Naive thymus-derived CD4-positive, alpha-beta T cell (primary cell): ENCODE results near the gene TTC27. TPM values are rescaled to one million over a fixed set of nuclear protein-coding genes. Genes with fewer than 3 reads are reported as not detected.

Source experiments
- ATAC-seq: fragments of 150-1000 bp; cut with Tn5 transposase; 2 replicates; pipeline ENCODE4 v1.10.0; 2021; ENCODE audit warnings: mild to moderate bottlenecking, moderate library complexity
- CTCF ChIA-PET: fragments of 350-600 bp; sonication (Branson Sonifier 250); formaldehyde crosslinking; loops from one replicate; lab custom pipeline; 2021; ENCODE audit warnings: antibody characterized with exemption; lab: Charles Lee
- POLR2A ChIA-PET: fragments of 350-600 bp; sonication (Branson Sonifier 250); formaldehyde crosslinking; loops from one replicate; lab custom pipeline; 2021; ENCODE audit warnings: antibody characterized with exemption, inconsistent platforms; lab: Charles Lee
- DNase-seq, 9 donors: peaks; one replicate each; pipeline versions ENCODE4 v3.0.0 to v3.0.0-alpha.2; 2020 to 2022; ENCODE audit warnings: mixed read lengths in 1 of 9
- H3K27ac ChIP-seq: one replicate; pipeline ENCODE4 v1.7.0; 2013; ENCODE audit warnings: mild to moderate bottlenecking, low read depth, low read length, moderate library complexity
- H3K27me3 ChIP-seq, 2 donors: one replicate each; pipeline ENCODE4 v1.7.0; 2013; ENCODE audit warnings: low read length in 2 of 2, mild to moderate bottlenecking in 2 of 2, moderate library complexity in 2 of 2; ENCODE audit not compliant: control insufficient read depth in 2 of 2, insufficient read depth in 2 of 2
- H3K36me3 ChIP-seq, 3 experiments: 1 replicate in 2 of 3; 2 replicates in 1 of 3; pipeline ENCODE4 v1.7.0; 2013; ENCODE audit warnings: low read length in 3 of 3, mild to moderate bottlenecking in 3 of 3, moderate library complexity in 1 of 3; ENCODE audit not compliant: insufficient read depth in 3 of 3, control insufficient read depth in 2 of 3
- H3K4me1 ChIP-seq, 2 donors: one replicate each; pipeline ENCODE4 v1.7.0; 2013; ENCODE audit warnings: low read length in 2 of 2, mild to moderate bottlenecking in 2 of 2, moderate library complexity in 1 of 2; ENCODE audit not compliant: control insufficient read depth in 2 of 2, insufficient read depth in 2 of 2
- H3K4me3 ChIP-seq: 2 replicates; pipeline ENCODE4 v1.7.0; 2013; ENCODE audit warnings: mild to moderate bottlenecking, low read length
- H3K9me3 ChIP-seq, 3 experiments: 1 replicate in 2 of 3; 2 replicates in 1 of 3; pipeline ENCODE4 v1.7.0; 2013; ENCODE audit warnings: low read length in 3 of 3; ENCODE audit not compliant: control insufficient read depth in 2 of 3
- H3K27ac Mint-ChIP-seq, 9 donors: one replicate each; pipeline ENCODE4 v1.8.0; 2020 to 2022; ENCODE audit warnings: mixed read lengths in 9 of 9, mild to moderate bottlenecking in 8 of 9, moderate library complexity in 5 of 9, inconsistent platforms in 2 of 9
- H3K27me3 Mint-ChIP-seq, 5 donors: one replicate each; pipeline ENCODE4 v1.8.0; 2021 to 2022; ENCODE audit warnings: mixed read lengths in 5 of 5, mild to moderate bottlenecking in 1 of 5
- H3K36me3 Mint-ChIP-seq, 5 donors: one replicate each; pipeline ENCODE4 v1.8.0; 2020 to 2022; ENCODE audit warnings: mixed read lengths in 5 of 5, mild to moderate bottlenecking in 3 of 5, inconsistent platforms in 1 of 5
- H3K4me1 Mint-ChIP-seq, 7 donors: one replicate each; pipeline ENCODE4 v1.8.0; 2020 to 2022; ENCODE audit warnings: mixed read lengths in 7 of 7, mild to moderate bottlenecking in 3 of 7, inconsistent platforms in 1 of 7
- H3K4me3 Mint-ChIP-seq, 10 donors: one replicate each; pipeline ENCODE4 v1.8.0; 2020 to 2022; ENCODE audit warnings: mild to moderate bottlenecking in 10 of 10, mixed read lengths in 10 of 10, moderate library complexity in 6 of 10, inconsistent platforms in 2 of 10
- H3K9me3 Mint-ChIP-seq, 11 donors: one replicate each; pipeline ENCODE4 v1.8.0; 2020 to 2022; ENCODE audit warnings: mixed read lengths in 11 of 11, mild to moderate bottlenecking in 4 of 11, inconsistent platforms in 1 of 11, moderate library complexity in 1 of 11
- intact Hi-C, 2 donors: fragments of 100-400 bp; cut with micrococcal nuclease; formaldehyde crosslinking; loops; one replicate each; pipeline ENCODE4 v1.15.1; 2023
- polyA plus RNA-seq, 2 donors: library from polyadenylated mRNA; unstranded; fragments of 300-500 nt; fragmentation: Illumina TruSeq; gene quantifications; one replicate each; pipeline ENCODE4 v1.2.3, GENCODE V29; 2021
- total RNA-seq, 6 experiments: library from RNA in 5 of 6; stranded (reverse) in 5 of 6; gene quantifications; 1 replicate in 5 of 6; 2 replicates in 1 of 6; pipeline ENCODE4 v1.2.3 and lab custom pipeline; 2021 to 2026

Gene TTC27
- total and polyA plus RNA-seq, 7 experiments from 2014 or later = 18.5 to 30.0 (median 23.9) TPM

DNA sequence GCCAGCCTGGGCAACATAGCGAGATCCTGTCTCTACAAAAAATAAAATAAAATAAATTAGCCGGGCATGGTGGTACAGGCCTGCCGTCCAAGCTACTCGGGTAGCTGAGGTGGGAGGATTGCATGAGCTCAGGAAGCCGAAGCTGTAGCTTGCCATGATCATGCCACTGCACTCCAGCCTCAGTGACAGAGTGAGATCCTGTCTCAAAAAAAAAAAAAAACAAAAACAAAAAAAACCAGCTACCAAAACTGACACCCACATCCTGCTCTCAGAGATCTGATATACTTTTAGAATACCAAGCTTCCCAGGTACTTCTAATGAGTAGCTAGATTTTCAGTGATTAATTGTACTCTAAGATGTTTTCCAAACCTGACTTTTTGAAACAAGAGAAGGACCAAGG is 74.0 kb downstream of the TTC27 start:
- CTCF ChIA-PET = no interaction called here
- peak overlapping the region in 2 of 9 donors; percentile 38 to 39 for H3K27ac Mint-ChIP-seq
- ATAC-seq = no peak

DNA sequence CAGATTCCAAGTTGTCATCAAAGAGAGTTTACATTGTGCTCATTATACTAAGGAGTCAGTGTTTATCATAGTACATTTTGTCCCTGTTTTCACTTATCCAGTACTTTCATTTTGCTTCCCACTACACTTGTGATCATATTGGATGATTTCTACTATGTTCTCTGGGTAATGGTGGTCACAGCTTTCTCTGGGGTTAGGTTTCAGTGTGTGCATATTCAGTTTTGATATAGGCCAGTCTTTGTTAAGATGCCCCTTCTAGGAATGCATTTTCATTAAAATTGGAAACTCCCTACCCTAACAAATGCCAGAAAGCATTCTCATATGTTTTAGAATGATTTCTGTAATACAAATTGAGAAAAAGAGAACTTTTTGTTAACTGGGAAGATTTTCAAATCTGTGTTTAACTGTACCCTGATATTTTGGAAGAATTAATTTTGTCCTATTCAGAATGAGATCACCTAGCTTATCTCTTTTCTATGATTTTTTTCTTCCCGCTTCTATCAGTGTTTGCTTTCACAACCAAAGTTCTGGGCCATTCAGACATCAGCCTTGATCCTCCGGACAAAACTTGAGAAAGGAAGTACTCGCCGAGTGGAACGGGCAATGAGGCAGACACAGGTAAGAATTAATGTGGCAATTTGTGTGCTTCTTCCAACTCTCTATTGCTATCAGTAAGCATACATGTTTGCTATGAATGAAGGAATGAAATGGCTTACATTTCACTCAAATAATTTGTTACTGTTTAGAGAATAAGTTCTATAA is 74.6 kb downstream of the TTC27 start:
- H3K4me3 ChIP-seq = no peak overlapping the region
- H3K27ac Mint-ChIP-seq = peak overlapping the region in 2 of 9 donors; percentile 18 to 38
- H3K4me1 Mint-ChIP-seq = peaks cover 0 to 12% (median 0%) of the 10 kb centered on the region in 7 donors
- H3K27ac ChIP-seq = no peak overlapping the region
- H3K4me3 Mint-ChIP-seq = no peak overlapping the region
- no peaks in the 10 kb centered on the region for H3K9me3 ChIP-seq
- no peaks in the 10 kb centered on the region for H3K27me3 Mint-ChIP-seq
- intact Hi-C loops = no loop called here
- H3K36me3 Mint-ChIP-seq = peaks cover 7 to 55% (median 26%) of the 10 kb centered on the region in 5 donors
- H3K36me3 ChIP-seq = peaks cover 3 to 22% (median 4%) of the 10 kb centered on the region in 3 experiments
- ATAC-seq (no peak), DNase-seq (no peak)
- no peaks in the 10 kb centered on the region for H3K27me3 ChIP-seq
- H3K9me3 Mint-ChIP-seq = no peaks in the 10 kb centered on the region
- POLR2A ChIA-PET = interaction anchor here (1.0 kb wide), 1 partner anchor 23 kb away, joined by 3 read pairs; no protein-coding TSS in a partner anchor
- CTCF ChIA-PET = no interaction called here
- H3K4me1 ChIP-seq = no peaks in the 10 kb centered on the region

More for the DNA sequence above, 74.0 kb downstream of the TTC27 start:
- Histone ChIP-seq H3K4me3 (no peak overlapping the region), H3K4me1 (no peaks in the 10 kb centered on the region), H3K27ac (no peak overlapping the region), H3K27me3 (no peaks in the 10 kb centered on the region), H3K9me3 (no peaks in the 10 kb centered on the region), H3K36me3 (peaks cover 1 to 22% (median 4%) of the 10 kb centered on the region in 3 experiments)
- Mint-ChIP-seq H3K9me3 (no peaks in the 10 kb centered on the region), H3K27me3 (no peaks in the 10 kb centered on the region), H3K4me3 (no peak overlapping the region), H3K4me1 (peaks cover 0 to 12% (median 0%) of the 10 kb centered on the region in 7 donors), H3K36me3 (peaks cover 7 to 53% (median 29%) of the 10 kb centered on the region in 5 donors)
- intact Hi-C loops = no loop called here
- POLR2A ChIA-PET = interaction anchor here (1.0 kb wide), 1 partner anchor 22 kb away, joined by 3 read pairs; no protein-coding TSS in a partner anchor
- DNase-seq = no peak

DNA sequence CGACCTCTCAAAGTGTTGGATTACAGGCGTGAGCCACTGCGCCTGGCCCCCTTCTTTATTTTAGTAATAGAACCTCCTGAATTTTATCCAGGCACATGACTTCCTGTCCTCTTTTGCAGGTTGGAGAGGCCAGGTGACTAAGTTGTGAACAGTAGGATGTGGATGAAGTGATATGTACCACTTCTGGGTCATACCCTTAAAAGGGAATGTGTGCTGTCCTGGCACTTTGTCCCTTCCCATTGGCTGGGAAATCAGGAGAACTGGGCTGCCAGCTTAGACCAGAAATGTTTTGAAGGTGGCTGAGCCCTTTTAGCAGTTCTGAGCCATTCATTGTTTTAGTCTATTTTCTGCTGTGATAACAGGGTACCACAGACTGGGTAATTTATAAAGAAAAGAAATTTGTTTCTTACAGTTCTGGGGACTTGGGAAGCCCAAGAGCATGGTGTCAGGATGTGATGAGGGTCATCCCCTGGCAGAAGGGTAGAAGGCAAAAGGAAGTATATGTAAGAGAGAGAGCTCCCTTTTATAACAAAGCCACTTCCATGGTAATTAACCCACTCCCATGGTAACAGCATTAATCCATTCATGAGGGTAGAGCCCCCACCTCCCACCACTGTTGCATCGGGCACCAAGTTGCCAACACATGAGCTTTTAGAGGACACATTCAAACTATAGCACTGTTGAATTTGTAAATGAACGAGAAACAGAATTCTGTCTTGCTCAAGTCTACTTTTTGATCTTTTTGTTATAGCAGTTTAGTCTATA is 79.1 kb downstream of the TTC27 start:
- Histone ChIP-seq H3K9me3 (no peaks in the 10 kb centered on the region), H3K36me3 (peaks cover 3 to 22% (median 4%) of the 10 kb centered on the region in 3 experiments), H3K4me3 (no peak overlapping the region), H3K4me1 (no peaks in the 10 kb centered on the region), H3K27ac (no peak overlapping the region), H3K27me3 (no peaks in the 10 kb centered on the region)
- intact Hi-C loops = no loop called here
- DNase-seq = no peak
- ChIA-PET CTCF (no interaction called here), POLR2A (no interaction called here)
- Mint-ChIP-seq H3K36me3 (peaks cover 13 to 60% (median 35%) of the 10 kb centered on the region in 5 donors), H3K27ac (no peak overlapping the region), H3K4me1 (peaks cover 0 to 5% (median 0%) of the 10 kb centered on the region in 7 donors), H3K9me3 (no peaks in the 10 kb centered on the region), H3K27me3 (no peaks in the 10 kb centered on the region), H3K4me3 (no peak overlapping the region)
- no peak for ATAC-seq

GRCh38 chr2:32711219-32711618 is 83.4 kb downstream of the TTC27 start:
- no peak overlapping the region for H3K27ac ChIP-seq
- H3K4me1 ChIP-seq = no peaks in the 10 kb centered on the region
- ChIA-PET POLR2A (no interaction called here), CTCF (no interaction called here)
- H3K36me3 Mint-ChIP-seq = peaks cover 27 to 75% (median 47%) of the 10 kb centered on the region in 5 donors
- H3K27ac Mint-ChIP-seq = peak overlapping the region in 1 of 9 donors; percentile 31
- intact Hi-C loops = no loop called here
- H3K4me3 ChIP-seq = no peak overlapping the region
- H3K4me1 Mint-ChIP-seq = peaks cover 0 to 12% (median 0%) of the 10 kb centered on the region in 7 donors
- no peaks in the 10 kb centered on the region for H3K27me3 Mint-ChIP-seq
- H3K27me3 ChIP-seq = no peaks in the 10 kb centered on the region
- H3K9me3 Mint-ChIP-seq = peaks cover 0 to 7% (median 0%) of the 10 kb centered on the region in 11 donors
- ATAC-seq = no peak
- DNase-seq = no peak
- H3K36me3 ChIP-seq = peaks cover 0 to 6% (median 3%) of the 10 kb centered on the region in 3 experiments
- no peak overlapping the region for H3K4me3 Mint-ChIP-seq
- no peaks in the 10 kb centered on the region for H3K9me3 ChIP-seq

DNA sequence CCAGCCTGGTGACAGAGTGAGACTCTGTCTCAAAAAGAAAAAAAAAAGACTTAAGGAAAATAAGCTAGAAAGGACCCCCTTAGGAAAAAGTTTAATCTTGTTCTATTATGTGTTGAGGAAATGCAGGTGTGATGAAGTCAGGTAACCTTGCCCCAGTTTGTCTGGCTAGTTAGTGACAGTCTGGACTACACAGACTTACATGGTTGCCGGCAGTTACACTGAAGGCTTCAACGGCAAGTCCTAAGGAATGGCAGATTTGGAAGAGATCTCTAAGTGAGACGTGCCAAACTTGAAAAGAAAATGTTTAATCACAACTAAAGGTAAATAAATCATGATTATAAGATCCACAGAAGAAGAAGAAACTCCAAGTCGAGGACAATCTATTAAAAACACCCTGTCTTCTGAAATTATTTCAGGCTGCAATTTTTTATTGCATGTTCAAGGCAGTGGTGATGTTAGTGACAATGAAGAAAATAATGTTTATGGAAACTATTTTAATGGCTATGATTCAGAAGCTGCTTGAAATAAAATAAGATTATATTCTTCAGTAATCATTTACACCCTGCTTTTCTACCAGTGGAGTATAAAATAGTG is 84.2 kb downstream of the TTC27 start:
- Mint-ChIP-seq H3K9me3 (peaks cover 0 to 7% (median 0%) of the 10 kb centered on the region in 11 donors), H3K27me3 (no peaks in the 10 kb centered on the region), H3K4me1 (peaks cover 0 to 12% (median 2%) of the 10 kb centered on the region in 7 donors), H3K4me3 (no peak overlapping the region), H3K36me3 (peaks cover 27 to 75% (median 51%) of the 10 kb centered on the region in 5 donors), H3K27ac (peak overlapping the region in 2 of 9 donors; percentile 31 to 43)
- POLR2A ChIA-PET = no interaction called here
- Histone ChIP-seq H3K36me3 (peaks cover 0 to 6% (median 0%) of the 10 kb centered on the region in 3 experiments), H3K27me3 (no peaks in the 10 kb centered on the region), H3K4me1 (no peaks in the 10 kb centered on the region), H3K4me3 (no peak overlapping the region), H3K9me3 (no peaks in the 10 kb centered on the region), H3K27ac (no peak overlapping the region)
- CTCF ChIA-PET = interaction anchor here (0.6 kb wide), 1 partner anchor 35 kb away, joined by 6 read pairs; no protein-coding TSS in a partner anchor
- ATAC-seq (no peak), DNase-seq (no peak)
- intact Hi-C loops = no loop called here

DNA sequence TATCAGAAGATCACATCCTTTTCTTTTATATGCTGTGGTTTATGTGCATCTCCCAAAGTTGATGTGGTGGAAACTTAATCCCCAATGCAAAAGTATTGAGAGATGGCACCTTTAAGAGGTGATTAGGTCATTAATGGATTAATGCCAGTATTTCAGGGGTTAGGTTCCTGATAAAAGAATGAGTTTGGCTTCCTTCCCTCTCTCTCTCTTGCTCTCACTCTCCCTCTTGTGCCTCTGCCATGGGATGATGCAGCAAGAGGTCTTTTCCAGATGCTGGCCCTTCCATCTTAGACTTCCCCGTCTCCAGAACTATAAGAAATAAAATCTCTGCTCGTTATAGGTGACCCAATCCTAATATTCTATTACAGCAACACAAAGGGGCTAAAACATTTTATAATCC is 85.0 kb downstream of the TTC27 start:
- DNase-seq (no peak), ATAC-seq (no peak)
- Mint-ChIP-seq H3K9me3 (peaks cover 0 to 7% (median 0%) of the 10 kb centered on the region in 11 donors), H3K27me3 (no peaks in the 10 kb centered on the region), H3K4me3 (no peak overlapping the region), H3K27ac (no peak overlapping the region), H3K36me3 (peaks cover 30 to 75% (median 59%) of the 10 kb centered on the region in 5 donors), H3K4me1 (peaks cover 0 to 12% (median 2%) of the 10 kb centered on the region in 7 donors)
- ChIA-PET CTCF (interaction anchor here (0.6 kb wide), 1 partner anchor 36 kb away, joined by 6 read pairs; no protein-coding TSS in a partner anchor), POLR2A (no interaction called here)
- Histone ChIP-seq H3K9me3 (no peaks in the 10 kb centered on the region), H3K36me3 (peaks cover 0 to 6% (median 0%) of the 10 kb centered on the region in 3 experiments), H3K27me3 (no peaks in the 10 kb centered on the region), H3K27ac (no peak overlapping the region), H3K4me1 (no peaks in the 10 kb centered on the region), H3K4me3 (no peak overlapping the region)
- intact Hi-C loops = no loop called here
